ENCODE measurements around the gene PAK4. TPM values are rescaled to one million over a fixed set of nuclear protein-coding genes. Genes with fewer than 3 reads are reported as not detected.
"Not testable (repeated sequence)": the region's sequence is repeated elsewhere in the genome, so short reads cannot be mapped to it uniquely, and the experiment has no call there.

Gene PAK4
- total RNA-seq, 4 donors from 2014 or later, result 20.7 to 25.3 (median 23.6) TPM

DNA sequence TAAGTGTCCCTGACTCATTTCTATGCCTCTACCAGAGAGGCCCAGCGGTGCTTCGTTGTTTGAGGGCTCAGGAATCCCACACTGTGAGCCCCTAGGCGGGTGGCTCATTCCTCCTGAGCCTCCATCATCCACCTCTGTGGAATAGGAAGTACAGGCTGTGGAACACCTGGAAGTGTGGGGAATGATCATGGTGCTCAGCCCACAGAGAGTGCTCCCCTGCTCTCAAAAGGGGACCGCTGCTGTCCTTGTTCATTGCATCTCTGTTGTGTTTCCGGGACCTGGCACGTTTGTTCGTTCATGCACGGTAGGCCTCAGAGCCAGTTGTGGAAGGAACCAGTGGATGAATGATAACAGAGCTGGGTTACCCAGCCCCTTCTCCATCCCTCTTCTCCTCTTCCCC is 40.2 kb upstream of the PAK4 start:
- WGBS, result 74% methylated on average over 8 of the region's 8 CpGs
- H3K9me3 ChIP-seq, result no peaks in the 10 kb centered on the region

DNA sequence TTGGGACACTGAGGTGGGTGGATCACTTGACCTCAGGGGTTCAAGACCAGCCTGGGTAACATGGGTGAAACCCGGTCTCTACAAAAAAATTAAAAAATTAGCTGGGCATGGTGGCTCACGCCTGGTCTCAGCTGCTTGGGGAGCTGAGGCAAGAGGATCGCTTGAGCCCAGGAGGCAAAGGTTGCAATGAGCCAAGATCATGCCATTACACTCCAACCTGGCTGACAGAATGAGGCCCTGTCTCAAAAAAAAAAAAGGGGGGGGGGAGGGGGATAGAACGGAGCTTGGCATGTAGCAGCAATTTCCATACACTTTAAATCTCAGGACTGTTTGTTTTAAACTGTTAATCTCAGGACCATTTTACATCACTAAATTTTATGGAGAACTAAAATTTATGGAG is 39.2 kb upstream of the PAK4 start:
- Histone ChIP-seq H3K36me3 (no peaks in the 10 kb centered on the region), H3K27me3 (peaks cover 49% of the 10 kb centered on the region), H3K4me1 (peaks cover 21% of the 10 kb centered on the region), H3K27ac (no peak overlapping the region), H3K9me3 (no peaks in the 10 kb centered on the region), H3K4me3 (no peak overlapping the region)
- WGBS, result 48% methylated on average over 4 of the region's 4 CpGs
- DNase-seq (ENCODE audit: low spot score in 2 of 2), result no peak
- TF ChIP-seq EP300 (IDR thresholded peaks at IDR 0.05) (no peak), POLR2A (IDR thresholded peaks at IDR 0.05) (no peak), POLR2AphosphoS5 (IDR thresholded peaks at IDR 0.05) (no peak)
- TF ChIP-seq, protein P1, sequence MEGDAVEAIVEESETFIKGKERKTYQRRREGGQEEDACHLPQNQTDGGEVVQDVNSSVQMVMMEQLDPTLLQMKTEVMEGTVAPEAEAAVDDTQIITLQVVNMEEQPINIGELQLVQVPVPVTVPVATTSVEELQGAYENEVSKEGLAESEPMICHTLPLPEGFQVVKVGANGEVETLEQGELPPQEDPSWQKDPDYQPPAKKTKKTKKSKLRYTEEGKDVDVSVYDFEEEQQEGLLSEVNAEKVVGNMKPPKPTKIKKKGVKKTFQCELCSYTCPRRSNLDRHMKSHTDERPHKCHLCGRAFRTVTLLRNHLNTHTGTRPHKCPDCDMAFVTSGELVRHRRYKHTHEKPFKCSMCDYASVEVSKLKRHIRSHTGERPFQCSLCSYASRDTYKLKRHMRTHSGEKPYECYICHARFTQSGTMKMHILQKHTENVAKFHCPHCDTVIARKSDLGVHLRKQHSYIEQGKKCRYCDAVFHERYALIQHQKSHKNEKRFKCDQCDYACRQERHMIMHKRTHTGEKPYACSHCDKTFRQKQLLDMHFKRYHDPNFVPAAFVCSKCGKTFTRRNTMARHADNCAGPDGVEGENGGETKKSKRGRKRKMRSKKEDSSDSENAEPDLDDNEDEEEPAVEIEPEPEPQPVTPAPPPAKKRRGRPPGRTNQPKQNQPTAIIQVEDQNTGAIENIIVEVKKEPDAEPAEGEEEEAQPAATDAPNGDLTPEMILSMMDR (IDR thresholded peaks at IDR 0.05), result no peak

More for the DNA sequence above, 40.2 kb upstream of the PAK4 start:
- no peaks in the 10 kb centered on the region for H3K36me3 ChIP-seq
- no peak overlapping the region for H3K27ac ChIP-seq
- H3K4me3 ChIP-seq, result no peak overlapping the region
- TF ChIP-seq, protein P1 (IDR thresholded peaks at IDR 0.05), result no peak
- TF ChIP-seq POLR2A (IDR thresholded peaks at IDR 0.05), result no peak
- no peak for TF ChIP-seq POLR2AphosphoS5 (IDR thresholded peaks at IDR 0.05)
- DNase-seq (ENCODE audit: low spot score in 2 of 2), result no peak
- H3K27me3 ChIP-seq, result peaks cover 48% of the 10 kb centered on the region
- peaks cover 25% of the 10 kb centered on the region for H3K4me1 ChIP-seq

DNA sequence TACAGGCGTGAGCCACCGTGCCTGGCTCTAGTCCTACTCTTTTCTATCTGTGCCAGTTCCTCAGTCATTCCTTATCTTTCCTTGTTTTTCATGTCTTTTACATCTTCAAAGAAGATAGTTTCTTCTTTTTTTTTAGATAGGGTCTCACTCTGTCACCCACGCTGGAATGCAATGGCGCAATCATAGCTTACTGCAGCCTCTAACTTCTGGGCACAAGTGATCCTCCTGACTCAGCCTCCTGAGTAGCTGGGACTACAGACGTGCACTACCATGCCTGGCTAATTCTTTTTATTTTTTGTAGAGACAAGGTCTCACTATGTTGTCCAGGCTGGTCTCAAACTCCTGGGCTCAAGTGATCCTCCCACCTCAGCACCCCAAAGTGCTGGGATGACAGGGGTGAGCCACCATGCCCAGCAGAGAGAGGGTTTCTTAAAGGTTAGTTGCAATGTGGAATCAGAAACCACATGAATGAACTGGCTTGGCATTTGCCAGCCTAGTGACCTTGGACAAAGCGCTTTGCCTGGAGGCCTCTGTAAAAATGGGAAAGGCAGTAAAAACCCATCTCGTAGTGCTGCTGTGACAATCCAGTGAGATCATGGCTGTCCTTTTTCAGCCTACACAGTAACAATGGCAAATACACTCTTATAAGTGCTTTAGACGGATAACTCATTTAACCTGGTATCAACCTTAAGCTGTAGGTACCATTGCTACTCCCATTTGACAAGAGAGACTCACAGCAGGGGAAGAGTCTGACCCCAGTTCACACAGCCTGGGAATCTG is 37.5 kb upstream of the PAK4 start:
- Histone ChIP-seq H3K4me3 (no peak overlapping the region), H3K27me3 (peaks cover 38% of the 10 kb centered on the region), H3K9me3 (no peaks in the 10 kb centered on the region), H3K4me1 (peaks cover 13% of the 10 kb centered on the region), H3K27ac (no peak overlapping the region), H3K36me3 (no peaks in the 10 kb centered on the region)
- WGBS, result 75% methylated on average over 8 of the region's 8 CpGs
- TF ChIP-seq, protein P1 (IDR thresholded peaks at IDR 0.05), result no peak
- DNase-seq (ENCODE audit: low spot score in 2 of 2), result no peak

DNA sequence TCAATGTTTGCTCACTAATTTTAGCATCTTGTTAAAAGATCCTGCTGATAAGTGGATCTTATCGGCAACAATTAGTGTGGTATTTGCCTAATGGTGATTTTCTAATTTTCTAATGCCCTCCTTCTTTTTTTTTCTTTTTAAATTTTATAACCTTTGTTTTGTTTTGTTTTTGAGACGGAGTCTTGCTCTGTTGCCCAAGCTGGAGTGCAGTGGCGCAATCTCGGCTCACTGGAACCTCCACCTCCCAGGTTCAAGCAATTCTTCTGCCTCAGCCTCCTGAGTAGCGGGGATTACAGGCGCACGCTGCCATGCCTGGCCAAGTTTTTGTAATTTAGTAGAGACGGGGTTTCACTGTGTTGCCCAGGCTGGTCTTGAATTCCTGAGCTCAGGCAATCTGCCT is 35.6 kb upstream of the PAK4 start:
- not testable (repeated sequence) for H3K9me3 ChIP-seq
- 59% methylated on average over 8 of the region's 8 CpGs for WGBS

DNA sequence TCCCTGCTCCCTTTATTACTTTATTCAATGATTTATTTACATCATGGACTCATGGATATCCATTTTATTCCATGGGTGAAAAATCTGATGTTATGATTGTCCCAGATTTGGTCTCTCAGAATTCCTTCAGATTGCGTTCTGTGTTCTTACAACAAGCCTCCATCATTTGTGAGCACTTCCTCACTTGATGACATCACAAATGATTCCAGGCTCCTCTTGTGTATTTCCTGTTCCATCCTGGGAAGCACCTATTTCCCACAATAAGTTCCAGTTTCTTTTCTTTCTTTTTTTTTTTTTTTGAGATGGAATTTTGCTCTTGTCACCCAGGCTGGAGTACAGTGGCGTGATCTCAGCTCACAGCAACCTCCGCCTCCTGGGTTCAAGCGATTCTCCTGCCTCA is 34.7 kb upstream of the PAK4 start:
- no peaks in the 10 kb centered on the region for H3K9me3 ChIP-seq
- no peak overlapping the region for H3K4me3 ChIP-seq
- peaks cover 3% of the 10 kb centered on the region for H3K4me1 ChIP-seq
- WGBS, result 95% methylated on average over 4 of the region's 4 CpGs
- peaks cover 24% of the 10 kb centered on the region for H3K27me3 ChIP-seq
- H3K27ac ChIP-seq, result no peak overlapping the region
- no peak for DNase-seq (ENCODE audit: low spot score in 2 of 2)
- H3K36me3 ChIP-seq, result no peaks in the 10 kb centered on the region
- TF ChIP-seq EP300 (IDR thresholded peaks at IDR 0.05), result no peak
- TF ChIP-seq POLR2AphosphoS5 (IDR thresholded peaks at IDR 0.05), result no peak
- no peak for TF ChIP-seq POLR2A (IDR thresholded peaks at IDR 0.05)
- TF ChIP-seq, protein P1 (IDR thresholded peaks at IDR 0.05), result no peak

More for the DNA sequence above, 35.6 kb upstream of the PAK4 start:
- H3K27me3 ChIP-seq, result peaks cover 29% of the 10 kb centered on the region
- H3K4me1 ChIP-seq; H3K4me3 ChIP-seq; H3K36me3 ChIP-seq; DNase-seq (ENCODE audit: low spot score in 2 of 2); H3K27ac ChIP-seq: not testable (repeated sequence)

DNA sequence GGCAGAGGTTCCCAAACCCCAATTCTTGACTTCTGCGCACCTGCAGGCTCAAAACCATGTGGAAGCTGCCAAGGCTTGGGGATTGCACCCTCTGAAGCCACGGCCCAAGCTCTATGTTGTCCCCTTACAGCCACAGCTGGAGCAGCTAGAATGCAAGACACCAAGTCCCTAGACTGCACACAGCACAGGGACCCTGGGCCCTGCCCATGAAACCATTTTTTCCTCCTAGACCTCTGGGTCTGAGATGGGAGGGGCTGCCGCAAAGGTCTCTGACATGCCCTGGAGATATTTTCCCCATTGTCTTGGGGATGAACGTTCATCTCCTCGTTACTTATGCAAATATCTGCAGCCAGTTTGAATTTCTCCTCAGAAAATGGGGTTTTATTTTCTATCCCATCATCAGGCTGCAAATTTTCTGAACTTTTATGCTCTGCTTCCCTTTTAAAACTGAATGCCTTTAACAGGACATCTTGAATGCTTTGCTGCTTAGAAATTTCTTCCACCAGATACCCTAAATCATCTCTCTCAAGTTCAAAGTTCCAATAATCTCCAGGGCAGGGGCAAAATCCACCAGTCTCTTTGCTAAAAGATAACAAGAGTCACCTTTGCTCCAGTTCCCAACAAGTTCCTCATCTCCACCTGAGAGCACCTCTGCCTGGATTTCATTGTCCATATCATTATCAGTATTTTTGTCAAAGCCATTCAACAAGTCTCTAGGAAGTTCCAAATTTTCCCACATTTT is 29.6 kb upstream of the PAK4 start:
- 81% methylated on average over 5 of the region's 5 CpGs for WGBS
- not testable (repeated sequence) for H3K4me3 ChIP-seq; H3K9me3 ChIP-seq; DNase-seq (ENCODE audit: low spot score in 2 of 2); H3K4me1 ChIP-seq; H3K36me3 ChIP-seq; H3K27ac ChIP-seq
- peaks cover 45% of the 10 kb centered on the region for H3K27me3 ChIP-seq

Measured in suprapubic skin (tissue), 4 donors.